Suppressor macrophage treated with lipopolysaccharide for 1 hour (primary cell): Measurements from ENCODE around the gene FERMT2.
"Not testable (repeated sequence)": the region's sequence is repeated elsewhere in the genome, so short reads cannot be mapped to it uniquely, and the experiment has no call there.

ENCODE experiments used
- DNase-seq, 3 donors: peaks; one replicate each; pipeline ENCODE4 v3.0.0-alpha.2; 2020 to 2022

The FERMT2 gene

DNA sequence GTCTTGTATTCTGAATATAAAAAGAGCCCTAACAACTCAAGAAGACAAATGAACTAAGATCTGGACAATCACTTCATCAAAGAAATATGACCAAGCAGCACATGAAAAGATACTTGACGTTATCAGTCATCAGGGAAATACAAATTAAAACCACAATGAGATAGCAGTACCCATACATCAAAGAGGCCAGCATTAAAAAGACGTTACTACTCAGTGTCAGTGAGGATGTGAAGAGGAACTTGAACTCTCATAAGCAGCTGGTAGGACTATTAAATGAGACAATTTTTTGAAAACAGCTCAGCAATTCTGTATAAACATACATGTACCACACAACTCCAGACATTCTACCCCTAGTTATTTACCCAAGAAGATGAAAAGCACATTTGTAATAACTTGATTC, 55.9 kb downstream of the FERMT2 start:
- no peak for DNase-seq

DNA sequence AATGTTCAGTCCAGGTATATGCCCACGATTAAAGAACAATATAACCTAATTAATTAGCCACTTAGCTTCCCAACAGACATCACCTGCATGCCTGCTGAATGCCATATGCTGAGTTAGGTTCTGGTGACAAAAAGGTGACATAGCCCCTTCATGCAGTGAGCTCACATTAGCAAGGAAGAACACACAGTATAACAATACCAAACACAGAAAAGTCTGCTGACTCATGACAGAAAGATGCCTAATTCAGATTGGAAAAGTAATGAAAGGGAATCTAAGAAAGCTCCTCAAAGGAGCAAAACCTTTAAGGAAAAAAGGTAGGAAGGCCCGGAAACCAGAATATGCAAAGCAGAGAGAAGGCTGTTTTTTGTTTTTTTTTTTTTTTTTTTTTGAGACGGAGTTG, 59.0 kb downstream of the FERMT2 start:
- DNase-seq = no peak

DNA sequence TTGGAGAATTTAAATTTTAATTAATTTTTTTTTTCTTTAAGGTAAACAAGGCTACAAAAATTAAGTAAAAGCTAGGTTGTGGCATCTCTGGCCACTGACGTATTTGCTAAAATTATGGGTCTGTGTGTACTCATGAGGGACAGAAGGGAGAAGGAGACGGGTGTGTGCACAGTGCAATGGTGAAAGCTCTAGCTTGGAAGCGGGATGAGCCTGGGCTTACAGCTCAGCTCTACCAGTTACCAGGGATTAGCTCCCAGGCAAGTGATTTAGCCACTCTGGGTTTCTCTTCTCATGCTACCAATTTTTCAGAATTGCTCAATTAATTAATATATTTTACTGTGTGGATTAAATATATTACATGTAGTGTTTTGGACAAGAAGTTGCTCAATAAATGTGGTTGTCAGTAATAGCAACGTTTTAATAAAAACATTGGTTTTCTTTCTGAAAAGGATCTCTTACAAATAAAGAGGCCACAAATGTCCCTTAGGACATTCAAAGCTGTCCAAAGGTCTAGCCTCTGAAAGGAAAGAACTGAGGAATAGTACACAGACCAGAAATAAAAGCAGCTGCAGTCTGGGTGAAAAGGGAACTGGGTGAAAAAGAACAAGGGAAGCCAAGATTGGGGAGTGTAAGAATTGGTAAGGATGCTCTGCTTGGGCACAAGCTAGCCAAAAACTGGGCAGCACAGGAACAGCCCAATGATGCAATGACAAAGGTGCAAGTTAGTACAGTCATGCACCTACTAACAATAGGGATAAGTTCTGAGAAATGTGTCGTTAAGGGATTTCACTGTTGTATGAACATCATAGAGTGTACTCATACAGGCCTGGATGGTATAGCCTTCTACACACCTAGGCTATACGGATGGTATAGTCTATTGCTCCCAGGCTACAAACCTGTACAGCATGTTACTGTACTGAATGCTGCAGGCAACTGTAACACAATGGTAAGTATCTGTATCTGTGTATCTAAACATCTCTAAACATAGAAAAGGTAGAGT, 61.7 kb downstream of the FERMT2 start:
- DNase-seq = no peak

DNA sequence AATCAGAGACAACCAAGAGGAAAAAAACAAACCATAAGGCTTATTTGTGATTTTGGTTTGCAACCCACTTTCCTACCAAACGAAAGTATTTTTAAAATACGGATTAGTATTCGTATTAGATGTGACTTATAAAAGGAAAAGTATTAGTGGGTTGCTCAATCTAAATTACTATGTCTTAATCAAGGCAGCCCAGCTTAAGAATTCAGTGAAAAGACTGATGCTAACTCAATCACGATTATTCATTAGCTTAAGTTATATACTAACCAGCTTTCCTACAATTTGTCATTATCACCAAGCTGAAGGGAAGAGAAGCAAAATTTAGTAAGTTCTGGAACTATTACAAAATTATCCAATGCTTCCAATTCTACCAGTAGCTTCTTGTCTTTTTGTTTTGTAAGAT, 62.7 kb downstream of the FERMT2 start:
- no peak for DNase-seq

DNA sequence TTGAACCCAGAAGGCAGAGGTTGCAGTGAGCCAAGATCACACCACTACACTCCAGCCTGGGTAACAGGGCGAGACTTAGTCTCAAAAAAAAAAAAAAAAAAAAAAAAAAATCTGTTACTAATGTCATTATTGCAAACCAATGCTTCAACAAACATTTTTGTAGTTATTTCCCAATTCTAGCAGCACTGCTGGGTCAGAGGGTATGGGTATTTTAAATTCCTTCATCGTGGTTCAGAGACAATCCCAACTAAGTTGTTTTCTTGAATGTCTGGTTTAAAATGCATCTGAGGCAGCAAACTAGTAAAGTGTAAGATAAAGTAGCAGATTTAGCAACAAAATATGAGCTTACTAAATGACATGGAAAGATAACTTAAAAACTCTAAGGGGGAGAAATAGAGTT, 65.6 kb downstream of the FERMT2 start:
- DNase-seq = no peak

GRCh38 chr14:52883658-52884057, 67.2 kb downstream of the FERMT2 start:
- DNase-seq = no peak

DNA sequence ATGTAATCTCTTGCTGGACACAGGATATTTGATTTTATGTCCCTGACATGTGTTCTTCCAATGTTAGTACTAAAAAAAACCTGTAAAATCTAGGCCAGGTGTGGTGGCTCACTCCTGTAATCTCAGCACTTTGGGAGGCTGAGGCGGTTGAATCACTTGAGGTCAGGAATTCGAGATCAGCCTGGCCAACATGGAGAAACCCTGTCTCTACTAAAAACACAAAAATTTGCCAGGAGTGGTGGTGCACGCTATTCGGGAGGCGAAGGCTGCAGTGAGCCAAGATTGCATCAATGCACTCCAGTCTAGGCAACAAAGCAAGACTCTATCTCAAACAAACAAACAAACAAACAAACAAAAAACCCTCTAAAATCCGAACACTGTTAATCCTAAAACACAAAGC, 68.0 kb downstream of the FERMT2 start:
- DNase-seq = no peak

- DNase-seq = no peak
Measured at GRCh38 chr14:52879958-52880357, 70.9 kb downstream of the FERMT2 start.

GRCh38 chr14:52878946-52879345, 71.9 kb downstream of the FERMT2 start:
- no peak for DNase-seq

- no peak for DNase-seq
Measured at GRCh38 chr14:52878469-52878868, 72.4 kb downstream of the FERMT2 start.

DNA sequence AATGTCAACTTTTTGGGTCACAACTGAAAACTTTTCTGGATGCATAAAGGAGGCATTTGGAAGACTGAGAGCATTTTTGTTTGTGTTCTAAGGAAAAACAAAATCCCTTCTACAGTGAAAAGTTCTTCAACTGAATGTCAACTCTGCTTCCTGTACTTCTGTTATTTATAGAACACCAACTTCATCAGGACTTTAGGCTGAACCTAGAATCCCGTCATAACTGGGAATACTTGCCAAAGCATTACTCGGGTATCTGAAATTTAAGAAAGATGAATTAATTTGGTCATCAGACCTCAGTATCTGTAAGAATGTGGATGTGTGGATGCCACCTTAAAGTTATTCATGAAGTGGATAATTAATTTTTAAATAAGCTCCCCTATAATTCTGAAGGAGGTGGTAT, 73.2 kb downstream of the FERMT2 start:
- DNase-seq = no peak

DNA sequence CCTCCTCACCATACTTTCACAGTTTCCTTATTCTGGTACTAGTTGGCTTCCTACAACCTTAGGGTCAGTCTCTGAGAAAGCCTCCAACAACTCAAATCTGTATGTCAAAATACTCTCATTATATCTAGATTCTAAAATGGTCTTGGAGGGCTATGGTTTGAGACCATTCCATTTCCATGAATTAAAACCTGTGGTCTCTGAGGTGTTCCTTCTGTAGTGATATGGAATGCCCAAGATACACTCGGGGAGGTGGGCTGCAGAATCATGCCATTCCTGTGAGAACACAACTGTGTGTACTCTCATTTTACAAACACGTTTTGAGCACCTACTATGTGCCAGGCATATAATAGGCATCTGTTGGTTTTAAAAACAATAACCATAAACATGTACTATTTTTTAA, 74.0 kb downstream of the FERMT2 start:
- no peak for DNase-seq

DNA sequence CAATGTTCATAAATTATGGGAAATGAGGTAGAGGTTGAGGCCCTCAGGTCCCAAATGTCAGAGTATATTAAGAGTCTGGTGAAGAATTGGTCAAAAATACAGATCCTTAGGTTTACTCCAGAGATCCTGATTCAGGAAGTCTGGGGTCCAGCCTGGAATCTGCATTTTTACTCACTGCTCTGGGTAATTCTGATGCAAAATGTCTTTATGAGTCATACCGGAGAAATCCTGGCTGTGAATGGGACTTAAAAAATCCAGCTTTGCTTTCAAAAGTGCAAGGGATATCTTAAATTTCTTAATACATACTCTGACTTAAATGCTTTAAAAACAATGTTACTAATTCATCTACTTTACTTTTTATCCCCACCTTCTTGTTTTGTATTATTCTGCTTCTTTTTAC, 74.5 kb downstream of the FERMT2 start:
- peak in 2 of 3 donors; percentile 7 to 14 for DNase-seq

DNA sequence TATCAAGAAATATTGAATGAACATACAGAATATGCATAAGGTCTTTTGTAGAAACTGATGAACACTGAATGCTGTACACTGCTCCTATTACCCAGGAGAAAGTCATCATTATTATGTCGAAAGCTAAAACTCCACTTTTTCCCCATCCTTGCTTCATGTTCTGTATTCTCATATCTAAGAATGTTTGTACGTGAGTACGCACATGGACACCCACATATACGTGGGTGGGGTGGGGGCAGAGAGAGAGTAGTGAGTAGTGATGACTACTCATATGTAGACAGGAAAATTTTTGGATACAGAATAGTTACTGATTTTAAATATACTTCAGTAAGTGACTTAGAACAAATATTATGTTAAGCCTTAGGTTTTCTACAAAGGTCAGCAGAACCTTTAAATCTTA, 75.1 kb downstream of the FERMT2 start:
- peak; percentile 48 to 59 (median 54) for DNase-seq

GRCh38 chr14:52874389-52874788, 76.5 kb downstream of the FERMT2 start:
- DNase-seq = no peak

DNA sequence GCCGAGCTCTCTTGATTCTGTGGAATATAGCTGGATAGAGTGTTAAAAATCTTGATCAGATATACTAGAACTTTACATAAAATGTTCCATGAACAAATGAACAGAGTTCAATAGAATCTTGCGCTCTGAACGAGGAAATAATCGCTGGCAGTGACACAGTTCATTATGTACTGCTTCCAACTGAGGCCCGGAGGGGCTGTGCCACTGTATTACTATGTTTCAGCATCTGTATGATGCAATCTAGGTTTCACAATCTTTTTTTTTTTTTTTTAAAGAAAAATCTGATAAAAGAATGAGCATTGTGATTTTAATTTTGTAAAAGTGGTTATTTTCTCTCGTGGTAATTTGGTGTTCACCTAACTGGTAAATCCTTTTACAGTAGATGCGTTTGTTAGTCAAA, 77.2 kb downstream of the FERMT2 start:
- DNase-seq = peak in 1 of 3 donors; percentile 12

- no peak for DNase-seq
Measured at GRCh38 chr14:52873065-52873464, 77.8 kb downstream of the FERMT2 start.

GRCh38 chr14:52871606-52872005, 79.2 kb downstream of the FERMT2 start:
- DNase-seq = no peak

GRCh38 chr14:52868911-52869618, 81.8 kb downstream of the FERMT2 start:
- peak in 1 of 3 donors; percentile 26 for DNase-seq

DNA sequence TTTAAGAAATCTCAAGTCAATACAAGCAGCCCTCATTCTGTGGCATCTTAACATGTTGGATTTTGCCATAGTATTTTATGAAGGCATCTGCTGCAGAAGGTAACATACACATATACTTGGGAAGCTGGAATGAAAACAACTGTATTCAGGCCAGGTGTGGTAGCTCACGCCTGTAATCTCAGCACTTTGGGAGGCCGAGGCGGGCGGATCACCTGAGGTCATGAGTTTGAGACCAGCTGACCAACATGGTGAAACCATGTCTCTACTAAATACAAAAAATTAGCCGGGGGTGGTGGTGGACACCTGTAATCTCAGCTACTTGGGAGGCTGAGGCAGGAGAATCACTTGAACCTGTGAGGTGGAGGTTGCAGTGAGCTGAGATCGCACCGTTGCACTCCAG, 86.0 kb downstream of the FERMT2 start:
- DNase-seq = not testable (repeated sequence)

DNA sequence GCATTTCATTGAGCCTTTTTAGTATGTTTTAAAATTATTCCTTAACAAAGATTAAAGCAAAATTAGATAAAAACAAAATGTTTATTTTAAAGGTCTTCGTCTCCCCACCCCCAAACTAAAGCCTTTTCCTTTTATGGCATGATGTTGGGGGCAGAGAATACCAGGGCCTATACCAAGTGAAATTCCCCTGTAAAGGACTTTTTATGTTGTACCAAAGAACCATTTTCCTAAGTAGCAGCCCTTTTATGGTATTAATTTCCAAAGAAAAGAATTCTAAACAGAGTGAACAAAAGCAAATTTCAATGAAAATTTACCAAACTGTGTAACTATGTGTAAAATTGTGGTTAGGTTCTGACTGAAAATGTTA, 87.5 kb downstream of the FERMT2 start:
- no peak for DNase-seq

GRCh38 chr14:52862632-52863333, 88.1 kb downstream of the FERMT2 start:
- DNase-seq = no peak

DNA sequence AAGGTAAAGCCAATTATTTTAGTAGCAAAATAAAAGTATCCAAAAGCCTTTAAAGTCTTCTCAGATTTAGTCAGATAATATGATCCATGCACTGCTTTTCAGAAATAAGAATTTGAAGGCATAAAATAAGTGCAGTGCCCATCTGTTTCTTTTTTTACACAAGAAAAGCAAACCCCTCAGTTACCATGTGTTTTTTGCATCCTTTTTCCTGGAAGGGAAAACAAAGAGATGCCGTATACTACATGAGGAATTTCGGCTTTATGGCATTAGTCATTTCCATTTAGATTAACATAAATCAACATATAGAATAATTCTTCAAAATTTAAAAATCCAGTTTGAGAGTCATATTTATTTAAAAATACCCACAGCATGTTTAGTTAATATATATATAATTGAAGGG, 89.4 kb downstream of the FERMT2 start:
- DNase-seq = no peak

GRCh38 chr14:52860910-52861309, 89.9 kb downstream of the FERMT2 start:
- no peak for DNase-seq
